SU-DHL-6 (cell line): ENCODE measurements around the gene NFRKB.

Experiments
- EZH2phosphoT487 ChIP-seq: fragments of 200-600 bp; sonication (generic), shearing (Covaris generic); conservative IDR thresholded peaks from 2 replicates; pipeline ENCODE4 v1.6.1; 2018; ENCODE audit warnings: mild to moderate bottlenecking, antibody characterized with exemption, low read length, moderate library complexity, mixed read lengths
- TF ChIP-seq, protein P1 (sequence below): fragments of 200-600 bp; sonication (generic); IDR thresholded peaks from one replicate; pipeline ENCODE4 v1.5.1; 2017; ENCODE audit warnings: antibody characterized with exemption, mild to moderate bottlenecking, low read length, moderate library complexity; ENCODE audit not compliant: insufficient read depth, poor library complexity, severe bottlenecking

GRCh38 chr11:129933891-129934290 is 38.5 kb upstream of the NFRKB start:
- TF ChIP-seq, protein P1, sequence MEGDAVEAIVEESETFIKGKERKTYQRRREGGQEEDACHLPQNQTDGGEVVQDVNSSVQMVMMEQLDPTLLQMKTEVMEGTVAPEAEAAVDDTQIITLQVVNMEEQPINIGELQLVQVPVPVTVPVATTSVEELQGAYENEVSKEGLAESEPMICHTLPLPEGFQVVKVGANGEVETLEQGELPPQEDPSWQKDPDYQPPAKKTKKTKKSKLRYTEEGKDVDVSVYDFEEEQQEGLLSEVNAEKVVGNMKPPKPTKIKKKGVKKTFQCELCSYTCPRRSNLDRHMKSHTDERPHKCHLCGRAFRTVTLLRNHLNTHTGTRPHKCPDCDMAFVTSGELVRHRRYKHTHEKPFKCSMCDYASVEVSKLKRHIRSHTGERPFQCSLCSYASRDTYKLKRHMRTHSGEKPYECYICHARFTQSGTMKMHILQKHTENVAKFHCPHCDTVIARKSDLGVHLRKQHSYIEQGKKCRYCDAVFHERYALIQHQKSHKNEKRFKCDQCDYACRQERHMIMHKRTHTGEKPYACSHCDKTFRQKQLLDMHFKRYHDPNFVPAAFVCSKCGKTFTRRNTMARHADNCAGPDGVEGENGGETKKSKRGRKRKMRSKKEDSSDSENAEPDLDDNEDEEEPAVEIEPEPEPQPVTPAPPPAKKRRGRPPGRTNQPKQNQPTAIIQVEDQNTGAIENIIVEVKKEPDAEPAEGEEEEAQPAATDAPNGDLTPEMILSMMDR: no peak
- no peak for TF ChIP-seq EZH2phosphoT487
